Pulmonary artery endothelial cell (primary cell): ENCODE data around the gene PIP5KL1. TPM values are rescaled to one million over a fixed set of nuclear protein-coding genes. Genes with fewer than 3 reads are reported as not detected.

Source experiments
- DNase-seq: peaks from one replicate; pipeline ENCODE4 v3.0.0-alpha.2; 2011; ENCODE audit warnings: low read depth, low spot score
- total RNA-seq: library from RNA; depleted of rRNA; stranded (reverse); fragments of >200 nt; gene quantifications from 2 replicates; pipeline ENCODE4 v1.2.3, GENCODE V29; 2014

PIP5KL1 gene
- total RNA-seq, 1 donor from 2014 or later: 0.79 TPM

DNA sequence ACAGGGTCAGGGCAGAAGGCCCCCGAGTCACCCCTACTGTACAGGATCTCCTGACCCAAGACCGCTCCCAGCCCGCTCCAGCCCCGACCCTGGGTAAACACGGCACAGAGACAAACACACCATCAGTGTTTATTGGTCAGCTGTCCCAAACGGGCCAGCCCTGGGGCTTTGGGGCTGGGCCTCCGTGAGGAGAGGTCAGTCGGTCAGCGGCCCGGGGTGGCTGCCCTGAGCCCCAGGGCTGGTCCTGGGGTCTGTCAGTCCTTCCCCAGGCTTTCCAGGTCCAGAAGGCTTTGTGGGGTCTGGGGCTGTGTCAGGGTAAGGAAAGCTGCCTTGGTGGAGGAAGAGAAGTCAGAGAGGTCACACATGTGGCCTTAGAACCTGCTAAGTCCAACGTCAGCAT lies 4.4 kb upstream of the PIP5KL1 start:
- DNase-seq: no peak

DNA sequence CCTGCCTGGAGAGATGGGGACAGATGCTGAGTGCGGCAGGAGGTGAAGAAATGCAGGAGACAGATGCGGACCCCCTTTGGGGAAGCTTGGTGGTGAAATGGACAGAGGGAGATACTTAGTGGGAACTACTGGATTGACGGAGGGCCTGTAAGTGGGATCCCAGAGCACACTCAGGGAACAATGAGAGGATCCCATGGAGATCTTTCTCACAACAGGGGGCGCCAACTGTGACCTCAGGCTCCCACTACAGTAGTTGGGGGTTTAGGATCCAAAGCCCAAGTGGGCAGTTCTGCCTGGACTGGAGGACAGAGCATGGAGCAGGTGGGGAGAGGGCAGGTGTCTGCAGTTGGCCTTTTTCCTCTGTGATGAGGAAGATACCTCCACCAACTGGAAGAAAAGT lies 3.7 kb upstream of the PIP5KL1 start:
- no peak for DNase-seq

DNA sequence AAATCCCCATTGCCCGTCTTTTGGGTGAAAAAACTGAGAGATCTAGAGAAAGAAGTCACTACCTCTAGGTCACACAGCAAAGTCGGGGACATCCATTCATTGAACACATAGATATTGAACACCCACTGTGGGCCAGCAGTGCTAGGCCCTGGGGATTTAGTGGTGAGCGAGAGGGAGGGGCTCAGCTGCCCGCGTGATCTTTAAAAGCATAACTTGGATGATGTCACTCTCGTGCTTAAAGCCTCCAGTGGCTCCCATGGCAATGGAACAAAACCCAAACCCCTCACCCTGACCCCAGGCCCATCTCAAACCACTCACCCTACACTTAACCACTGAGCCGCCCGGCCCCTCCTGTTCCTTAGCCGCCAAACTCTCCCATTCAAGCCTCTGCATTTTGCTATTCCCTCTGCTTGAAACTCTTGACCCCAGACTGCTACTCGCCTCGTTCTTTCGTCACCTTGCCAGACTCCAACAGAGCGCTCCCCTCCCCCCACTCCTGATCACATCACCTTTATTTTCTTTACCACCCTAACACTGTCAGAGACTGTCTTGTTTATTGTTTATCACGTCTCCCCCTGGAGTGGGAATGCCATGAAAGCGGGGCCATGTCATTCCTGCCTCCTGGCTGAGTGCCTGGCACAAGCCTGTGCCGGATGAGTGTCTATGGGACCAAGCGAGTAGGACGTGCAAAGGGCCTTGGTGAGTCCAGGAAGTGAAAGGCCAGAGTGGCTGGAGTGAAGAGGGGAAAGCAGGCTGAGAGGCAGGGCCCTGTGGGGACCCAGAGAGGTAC lies 710 bp upstream of the PIP5KL1 start:
- DNase-seq: no peak

DNA sequence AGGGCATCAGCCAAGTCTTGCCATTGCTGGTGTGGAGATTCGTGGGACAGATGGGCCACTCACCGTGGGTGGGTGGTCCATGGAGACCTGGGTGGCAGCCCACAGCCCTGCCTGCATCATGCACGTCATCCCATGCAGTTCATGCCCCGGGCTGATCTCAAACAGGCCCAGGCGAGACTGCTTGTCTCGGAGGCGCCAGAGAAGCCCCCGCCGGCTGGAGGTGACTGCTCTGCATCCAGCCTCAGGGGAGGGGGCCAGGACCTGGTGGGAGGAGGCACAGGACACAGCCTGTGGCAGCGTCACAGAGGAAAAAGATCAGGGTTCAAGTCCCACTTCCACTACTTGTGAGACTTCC lies 975 bp downstream of the PIP5KL1 start:
- DNase-seq: no peak

DNA sequence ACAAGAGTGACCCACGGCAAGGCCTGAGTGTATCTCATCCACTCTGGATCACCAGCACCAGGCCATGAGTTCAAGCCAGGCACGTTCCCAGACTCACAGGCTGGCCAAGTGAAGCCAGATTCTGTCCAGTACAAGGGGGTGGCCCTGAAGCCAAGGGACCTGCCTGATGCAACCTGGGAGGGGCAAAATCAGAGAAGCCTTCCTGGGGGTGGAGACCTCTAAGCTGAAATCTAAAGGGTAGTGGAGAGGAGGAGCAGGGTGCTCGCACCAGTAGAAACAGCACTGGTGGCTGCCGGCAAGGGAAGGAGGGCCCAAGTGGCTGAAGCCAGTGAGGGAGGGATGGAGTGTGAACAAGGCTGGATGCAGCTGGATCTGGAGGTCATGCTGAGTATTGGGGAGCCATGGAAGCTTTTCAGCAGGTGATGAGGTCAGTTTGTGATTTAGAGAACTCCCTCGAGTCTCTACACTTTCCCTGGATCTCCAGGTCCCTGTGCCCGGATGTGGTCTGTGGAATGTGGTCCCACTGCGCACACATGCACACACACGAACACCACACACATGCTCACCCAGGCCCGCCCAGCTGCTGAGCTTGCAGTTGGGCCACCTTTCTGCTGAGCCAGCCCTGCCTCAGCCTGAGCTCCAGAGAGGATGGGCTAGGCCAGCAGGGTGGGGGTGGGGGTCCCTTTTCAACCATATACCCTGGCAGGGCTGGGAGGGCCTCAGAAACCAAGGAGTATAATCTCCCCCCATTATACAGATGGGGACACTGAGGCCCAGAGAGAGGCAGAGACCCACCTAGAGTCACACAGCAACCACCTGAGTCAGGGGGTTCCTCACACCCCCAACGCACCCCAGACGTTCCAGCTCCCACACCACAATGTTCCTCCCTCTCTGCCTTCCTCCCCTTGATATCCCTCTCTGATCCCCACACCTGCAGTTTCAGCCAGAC lies 1.6 kb downstream of the PIP5KL1 start:
- no peak for DNase-seq

DNA sequence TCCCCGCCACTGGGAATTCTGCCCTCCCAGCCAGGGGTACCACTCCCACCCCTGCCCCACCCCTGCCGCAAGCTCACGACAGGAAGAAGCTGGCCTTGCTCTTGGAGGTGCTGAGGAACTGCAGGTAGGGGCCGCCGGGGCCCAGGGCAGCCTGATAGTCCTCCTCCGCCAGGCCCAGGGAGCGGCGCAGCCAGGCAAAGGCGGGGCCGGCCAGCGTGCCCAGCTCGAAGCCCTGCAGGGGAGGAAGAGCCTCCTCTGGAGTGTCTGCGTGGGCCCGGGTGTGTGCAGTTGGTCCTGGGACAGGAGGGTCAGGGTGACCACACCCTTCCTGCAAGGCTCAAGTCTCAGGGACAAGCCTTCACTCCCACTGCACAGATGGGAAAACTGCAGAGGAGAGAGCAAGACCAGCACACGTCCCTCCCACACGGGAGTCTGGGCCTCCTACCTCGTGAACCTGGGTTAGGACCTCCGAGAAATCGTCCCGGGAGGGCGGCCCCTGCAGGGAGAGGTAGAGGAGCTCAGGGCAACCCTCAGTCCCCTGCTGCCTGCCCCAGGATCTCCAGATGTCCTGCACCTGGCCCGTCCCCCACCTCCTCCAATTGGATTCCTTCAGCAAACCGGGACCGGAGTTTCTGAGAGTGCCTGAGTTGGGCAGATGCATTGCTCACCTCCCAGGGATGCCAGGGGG lies 2.4 kb downstream of the PIP5KL1 start:
- no peak for DNase-seq

DNA sequence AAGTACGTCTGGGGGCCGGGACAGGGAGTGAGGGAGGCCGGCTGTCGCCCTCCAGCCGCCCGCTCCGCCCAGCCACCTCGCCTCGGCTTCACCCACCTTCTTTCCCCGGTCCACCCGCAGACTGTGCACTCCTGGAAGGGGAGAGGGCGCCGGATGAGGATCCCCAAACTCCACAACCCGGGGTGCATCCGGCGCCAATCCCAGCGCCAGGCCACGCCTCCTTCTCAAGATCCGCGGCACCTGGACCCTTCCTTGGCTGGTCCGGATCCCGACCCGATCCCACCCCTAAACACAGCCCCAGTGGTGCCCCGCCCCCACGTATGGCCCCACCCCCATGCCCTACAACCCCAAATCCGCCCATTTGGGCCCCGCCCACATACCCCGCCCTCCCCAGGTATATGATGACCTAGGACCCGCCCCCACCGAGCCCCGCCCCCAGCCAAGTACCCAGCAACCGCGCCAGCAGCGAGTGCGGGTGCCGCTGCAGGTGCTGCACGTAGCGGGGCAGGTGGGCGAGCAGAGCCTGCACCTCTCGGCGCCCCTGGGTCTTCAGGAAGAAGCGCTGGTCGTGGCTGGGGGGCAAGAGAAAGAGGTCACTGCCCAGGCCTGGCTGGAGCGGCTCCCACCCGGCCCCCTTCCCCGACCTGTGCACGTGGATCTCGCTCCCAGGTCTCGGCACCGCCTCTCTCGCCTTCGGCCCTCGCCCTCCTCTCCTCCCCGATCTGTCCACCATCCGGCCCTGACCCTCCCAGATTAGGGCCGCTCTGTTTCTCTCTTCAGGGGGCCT lies 3.2 kb downstream of the PIP5KL1 start:
- no peak for DNase-seq

DNA sequence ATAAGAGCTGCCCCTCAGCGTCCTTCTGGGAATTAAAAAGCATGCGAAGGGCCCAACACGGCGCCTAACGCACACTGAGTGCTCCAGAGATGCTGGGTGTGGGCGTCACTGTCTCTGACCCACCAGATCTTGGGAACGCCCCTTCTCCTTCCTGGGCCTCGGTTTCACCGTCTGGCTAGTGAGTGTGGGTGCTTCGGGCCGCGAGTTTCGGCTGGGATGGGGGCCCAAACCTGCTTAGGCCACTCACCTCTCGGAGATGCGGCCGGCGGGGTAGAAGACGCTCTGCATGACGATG lies 3.7 kb downstream of the PIP5KL1 start:
- DNase-seq: no peak

DNA sequence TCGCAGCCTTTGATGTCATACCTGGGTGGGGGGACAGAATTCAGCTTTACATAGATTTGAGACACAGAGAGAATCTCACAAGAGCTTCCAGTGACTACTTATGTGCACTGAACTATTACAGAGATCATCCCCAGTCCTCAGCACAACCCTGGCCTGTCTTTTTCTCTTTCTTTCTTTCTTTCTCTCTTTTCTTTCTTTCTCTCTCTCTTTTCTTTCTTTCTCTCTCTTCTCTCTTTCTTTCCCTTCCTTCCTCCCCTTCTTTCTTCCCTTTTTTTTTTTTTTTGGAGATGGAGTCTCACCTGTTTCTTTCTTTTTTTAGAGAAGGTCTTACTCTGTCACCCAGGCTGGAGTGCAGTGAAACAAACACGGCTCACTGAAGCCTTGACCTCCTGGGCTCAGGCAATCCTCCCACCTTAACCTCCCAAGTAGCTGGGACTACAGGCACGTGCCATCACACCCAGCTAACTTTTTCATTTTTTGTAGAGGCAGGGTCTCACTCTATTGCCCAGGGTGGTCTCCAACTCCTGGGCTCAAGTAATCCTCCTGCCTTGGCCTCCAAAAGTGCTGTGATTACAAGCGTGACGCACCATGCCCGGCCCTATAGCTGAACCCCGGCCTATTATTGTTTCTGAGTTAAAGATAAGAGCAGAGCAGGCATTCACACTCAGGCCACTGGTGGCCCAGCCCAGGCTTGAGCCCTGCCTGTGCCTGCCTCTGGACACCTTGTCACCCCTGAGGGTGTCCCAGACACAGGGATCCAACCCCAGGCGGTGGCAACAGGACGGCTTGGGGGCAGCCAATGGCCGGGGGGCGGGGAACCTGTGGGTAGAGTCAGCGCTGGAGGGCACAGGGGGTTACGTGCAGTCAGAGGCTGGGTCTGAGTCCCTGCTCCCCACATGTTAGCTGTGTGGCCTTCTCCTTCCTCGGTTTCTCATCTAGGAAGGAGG lies 4.3 kb downstream of the PIP5KL1 start:
- no peak for DNase-seq

DNA sequence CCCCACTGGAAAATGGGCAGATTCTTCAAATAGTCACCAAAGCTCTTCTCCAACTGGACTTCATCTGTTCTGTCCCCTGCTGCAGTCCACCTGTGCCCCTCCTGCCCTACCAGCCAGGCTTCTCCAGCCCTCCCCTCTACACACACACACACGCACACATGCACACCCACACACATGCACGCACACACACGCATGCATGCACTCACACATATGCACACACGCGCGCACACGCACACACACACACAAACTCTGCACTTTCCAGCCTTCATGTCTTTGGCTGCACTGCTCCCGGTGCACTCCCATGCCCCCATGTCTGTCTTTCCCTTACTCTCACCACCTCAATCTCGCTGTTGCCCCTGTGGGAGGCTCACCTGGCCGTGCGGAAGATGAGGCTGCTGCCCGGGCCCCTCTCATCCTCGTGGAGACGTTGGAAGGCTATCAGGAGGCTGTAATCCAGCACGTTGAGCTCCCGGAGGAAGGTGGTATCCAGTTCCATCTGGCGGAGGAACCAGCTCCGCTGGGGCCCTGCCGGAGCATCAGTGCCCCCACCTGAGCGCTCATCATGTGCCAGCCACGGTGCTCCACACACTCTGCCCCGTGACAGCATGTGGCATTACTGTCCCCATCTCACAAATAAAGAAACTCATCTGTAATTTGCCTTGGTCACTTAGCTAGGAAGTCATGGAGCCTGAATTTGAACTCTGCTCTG lies 5.7 kb downstream of the PIP5KL1 start:
- DNase-seq: no peak

DNA sequence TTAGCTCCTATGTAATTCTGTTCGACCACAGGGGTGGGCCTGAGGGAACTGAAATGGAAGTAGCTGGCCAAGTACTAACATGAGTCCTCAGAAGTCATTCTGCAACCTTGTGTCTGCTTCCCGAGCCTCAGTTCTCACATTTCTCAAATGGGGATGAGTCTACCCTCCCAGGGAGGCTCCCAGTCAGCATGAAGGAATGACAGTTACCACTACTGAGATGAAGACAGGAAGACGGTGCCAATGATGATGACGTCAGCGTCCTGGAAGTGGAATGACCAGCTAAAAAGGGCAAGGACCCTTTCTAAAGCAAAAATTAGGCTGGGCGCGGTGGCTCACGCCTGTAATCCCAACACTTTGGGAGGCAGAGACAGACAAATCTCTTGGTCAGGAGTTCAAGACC lies 6.8 kb downstream of the PIP5KL1 start:
- no peak for DNase-seq

DNA sequence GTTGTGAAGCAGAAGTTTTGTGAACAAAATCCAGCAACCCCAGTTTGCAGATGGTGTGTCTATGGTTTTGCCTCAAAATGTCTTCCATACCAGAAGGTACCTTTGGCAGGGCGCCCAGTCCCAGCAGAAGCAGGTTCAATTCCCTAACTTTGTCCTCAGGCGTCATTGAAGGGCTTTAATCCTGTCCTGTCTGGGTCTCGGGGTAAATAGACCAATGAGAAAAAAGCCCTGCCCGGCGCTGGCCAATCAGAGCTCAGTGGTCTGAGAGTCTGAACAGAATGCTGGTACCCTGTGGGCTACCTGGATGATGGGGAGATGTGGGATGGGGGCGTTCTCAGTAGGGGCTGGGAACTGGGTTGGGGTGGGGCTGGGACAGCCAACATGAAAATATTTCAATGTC lies 7.5 kb downstream of the PIP5KL1 start:
- DNase-seq: no peak

DNA sequence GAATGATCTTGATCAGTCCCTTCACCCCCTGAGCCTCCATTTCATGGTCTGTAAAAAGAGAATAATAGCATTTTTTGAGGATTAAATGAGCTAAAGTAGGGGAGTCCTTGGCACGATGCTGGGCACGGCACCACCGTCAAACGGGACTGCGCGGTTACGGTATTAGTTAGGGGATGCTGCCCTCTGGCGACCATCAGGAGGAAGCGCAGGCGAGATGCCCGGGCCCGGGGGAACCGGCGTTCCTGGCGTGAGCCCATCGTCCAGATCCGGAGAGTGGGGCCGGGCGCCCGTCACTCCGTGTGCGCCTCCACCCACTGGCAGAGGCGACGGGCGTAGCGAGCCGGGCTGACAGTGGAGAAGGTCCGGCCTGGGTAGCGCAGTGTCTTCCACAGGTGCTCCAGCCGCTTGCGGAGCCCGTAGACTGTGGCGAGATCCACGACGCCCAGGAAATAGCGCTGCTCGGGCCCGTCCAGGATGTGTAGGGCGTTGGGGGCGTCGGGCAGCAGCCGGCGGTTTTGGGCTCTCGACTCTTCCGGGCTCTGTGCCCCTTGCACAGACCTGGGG lies 8.9 kb downstream of the PIP5KL1 start:
- no peak for DNase-seq

DNA sequence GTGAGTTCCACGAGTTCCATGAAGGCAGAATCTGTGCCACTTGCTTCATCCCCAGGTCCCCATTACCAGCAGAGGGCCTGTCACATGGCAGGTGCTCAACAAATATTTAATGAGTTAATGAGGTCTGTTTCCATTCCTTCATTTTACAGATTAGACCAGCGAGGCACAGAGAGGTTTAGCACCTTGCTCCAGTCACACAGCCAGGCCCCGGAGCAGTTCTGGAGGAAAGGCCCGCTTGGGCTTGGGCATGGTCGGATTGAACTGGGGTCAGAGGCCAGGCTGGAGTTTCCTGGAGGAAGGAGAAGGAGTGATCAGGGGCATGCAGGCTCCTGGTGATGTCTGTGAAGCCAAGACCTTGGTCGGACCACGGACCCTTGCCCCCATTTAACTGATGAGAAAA lies 9.8 kb downstream of the PIP5KL1 start:
- no peak for DNase-seq

DNA sequence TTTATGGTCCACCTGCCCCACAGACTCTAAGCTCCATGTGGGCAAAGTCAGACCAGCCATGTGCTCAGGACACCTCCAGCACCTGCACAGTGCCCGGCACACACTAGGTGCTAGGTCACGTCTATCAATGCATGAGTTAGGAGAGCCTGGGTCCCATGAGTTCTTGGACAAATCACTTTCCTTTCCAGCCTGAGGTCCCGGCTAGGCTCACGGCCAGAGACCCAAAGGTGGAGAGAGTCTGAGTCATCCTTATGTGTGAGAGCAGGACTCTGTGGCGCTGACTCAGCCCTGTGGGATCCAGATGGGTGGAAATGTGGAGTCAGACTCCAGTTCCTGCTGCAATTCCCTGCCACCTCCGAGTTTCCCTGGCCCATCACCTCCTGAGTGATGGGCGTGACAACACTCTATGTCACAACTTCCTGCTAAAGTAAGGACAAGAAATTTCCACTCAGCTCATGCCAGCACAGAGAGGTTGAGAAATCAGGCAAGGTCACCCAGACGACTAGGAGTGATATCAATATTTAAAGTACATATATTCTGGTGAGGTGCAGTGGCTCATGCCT lies 11.2 kb downstream of the PIP5KL1 start:
- peak; percentile 97 for DNase-seq

DNA sequence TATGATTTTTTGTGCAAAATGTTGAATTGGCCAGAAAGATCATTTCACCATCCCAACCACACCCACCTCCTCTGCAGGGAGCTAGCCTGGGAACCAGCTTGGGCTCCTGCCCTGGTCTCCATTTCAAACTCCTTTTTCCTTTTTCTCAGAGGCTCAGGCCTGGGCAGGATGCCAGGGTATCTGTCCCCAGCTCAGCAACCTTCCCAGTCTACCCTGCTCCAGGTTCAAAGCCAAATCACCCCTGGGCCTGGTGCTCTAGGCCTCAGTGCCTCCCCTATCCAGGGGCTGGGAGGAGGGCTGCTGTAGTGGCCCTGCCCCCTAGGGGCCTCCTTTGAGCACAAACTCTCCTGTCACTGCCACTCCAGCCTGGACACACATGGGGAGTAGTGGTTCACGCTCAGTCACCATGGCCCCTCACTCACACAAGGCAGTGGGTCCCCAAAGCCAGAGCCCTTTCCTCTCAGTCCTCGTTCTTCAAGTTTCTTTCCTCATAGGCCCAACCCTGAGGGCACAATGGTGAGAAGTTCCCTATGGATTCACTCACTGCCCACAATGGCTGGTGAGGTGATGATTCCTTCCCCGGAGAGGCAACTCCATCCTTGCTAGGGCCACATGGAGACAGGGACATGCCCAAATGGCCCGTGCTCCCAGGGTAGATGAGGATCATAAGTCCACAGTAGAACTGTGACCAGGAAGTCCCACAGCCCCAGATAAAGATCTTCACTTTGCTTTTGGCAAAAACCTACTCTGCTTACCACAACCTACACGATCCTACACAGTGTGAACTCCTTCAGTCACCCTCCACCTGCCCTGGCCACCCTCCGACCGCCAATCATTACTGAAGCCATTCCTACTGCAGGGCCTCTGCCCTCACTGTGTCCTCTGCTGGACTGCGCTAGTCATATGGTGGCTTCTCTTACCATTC lies 12.1 kb downstream of the PIP5KL1 start:
- no peak for DNase-seq

DNA sequence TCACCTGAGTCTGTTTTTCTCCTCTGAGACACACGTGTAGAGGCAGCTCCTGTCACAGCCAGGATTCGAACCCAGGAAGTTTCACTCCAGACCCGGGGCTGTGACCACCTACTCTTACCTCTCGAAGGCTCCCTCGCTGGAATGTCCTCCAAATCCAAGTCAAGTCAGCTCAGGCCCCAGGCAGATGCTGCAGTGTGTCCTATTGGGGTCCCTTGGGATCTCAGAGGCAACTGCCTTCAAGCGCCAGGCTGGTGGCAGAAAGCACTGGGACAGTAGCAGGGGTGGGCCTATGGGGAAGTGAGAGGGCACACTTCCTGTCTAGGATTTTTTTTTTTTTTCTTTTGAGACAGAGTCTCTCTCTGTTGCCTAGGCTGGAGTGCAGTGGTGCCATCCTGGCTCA lies 13.0 kb downstream of the PIP5KL1 start:
- DNase-seq: no peak
